CD4-positive, alpha-beta memory T cell (primary cell): ENCODE results near the gene RNFT2. TPM values are rescaled to one million over a fixed set of nuclear protein-coding genes. Genes with fewer than 3 reads are reported as not detected.
"Not testable (repeated sequence)": the region's sequence is repeated elsewhere in the genome, so short reads cannot be mapped to it uniquely, and the experiment has no call there.

Experiments used
- CTCF ChIA-PET: fragments of 350-600 bp; sonication (Branson Sonifier 250); formaldehyde crosslinking; loops from one replicate; lab custom pipeline; 2021; ENCODE audit warnings: inconsistent platforms; ENCODE audit not compliant: partially characterized antibody; lab: Charles Lee
- POLR2A ChIA-PET: fragments of 350-600 bp; sonication (Branson Sonifier 250); formaldehyde crosslinking; loops from one replicate; lab custom pipeline; 2021; ENCODE audit not compliant: partially characterized antibody; lab: Charles Lee
- DNase-seq, 5 donors: peaks; one replicate each; pipeline versions ENCODE4 v3.0.0 to v3.0.0-alpha.2; 2020 to 2022; ENCODE audit warnings: mixed read lengths in 1 of 5
- H3K27ac ChIP-seq: one replicate; pipeline ENCODE4 v1.7.0; 2013; ENCODE audit warnings: low read depth, low read length
- H3K27me3 ChIP-seq: 2 replicates; pipeline ENCODE4 v1.7.0; 2013; ENCODE audit warnings: mild to moderate bottlenecking, low read length, moderate library complexity; ENCODE audit not compliant: insufficient read depth
- H3K36me3 ChIP-seq: 2 replicates; pipeline ENCODE4 v1.7.0; 2013; ENCODE audit warnings: mild to moderate bottlenecking, low read length, moderate library complexity; ENCODE audit not compliant: insufficient read depth
- H3K4me1 ChIP-seq: 2 replicates; pipeline ENCODE4 v1.7.0; 2013; ENCODE audit warnings: mild to moderate bottlenecking, low read length, moderate library complexity; ENCODE audit not compliant: insufficient read depth
- H3K4me3 ChIP-seq, 2 donors: one replicate each; pipeline ENCODE4 v1.7.0; 2013; ENCODE audit warnings: low read length in 2 of 2, mild to moderate bottlenecking in 1 of 2
- H3K9me3 ChIP-seq, 2 donors: one replicate each; pipeline ENCODE4 v1.7.0; 2013; ENCODE audit warnings: low read length in 2 of 2, control low read depth in 1 of 2; ENCODE audit not compliant: control insufficient read depth in 1 of 2
- H3K27ac Mint-ChIP-seq, 7 donors: one replicate each; pipeline ENCODE4 v1.8.0; 2020 to 2021; ENCODE audit warnings: mixed read lengths in 7 of 7, mild to moderate bottlenecking in 6 of 7, inconsistent platforms in 3 of 7, moderate library complexity in 3 of 7
- H3K27me3 Mint-ChIP-seq, 2 donors: one replicate each; pipeline ENCODE4 v1.8.0; 2020 to 2021; ENCODE audit warnings: mixed read lengths in 2 of 2
- H3K36me3 Mint-ChIP-seq, 2 donors: one replicate each; pipeline ENCODE4 v1.8.0; 2020 to 2021; ENCODE audit warnings: mixed read lengths in 2 of 2, inconsistent platforms in 1 of 2, mild to moderate bottlenecking in 1 of 2
- H3K4me1 Mint-ChIP-seq, 4 donors: one replicate each; pipeline ENCODE4 v1.8.0; 2020 to 2021; ENCODE audit warnings: mixed read lengths in 4 of 4, mild to moderate bottlenecking in 1 of 4
- H3K4me3 Mint-ChIP-seq, 8 donors: one replicate each; pipeline ENCODE4 v1.8.0; 2020 to 2021; ENCODE audit warnings: mixed read lengths in 8 of 8, mild to moderate bottlenecking in 7 of 8, moderate library complexity in 6 of 8, inconsistent platforms in 3 of 8
- H3K9me3 Mint-ChIP-seq, 8 donors: one replicate each; pipeline ENCODE4 v1.8.0; 2020 to 2021; ENCODE audit warnings: mixed read lengths in 8 of 8, mild to moderate bottlenecking in 5 of 8, inconsistent platforms in 3 of 8, moderate library complexity in 1 of 8
- intact Hi-C: fragments of 100-400 bp; cut with micrococcal nuclease; formaldehyde crosslinking; loops from one replicate; pipeline ENCODE4 v1.15.1; 2023
- polyA plus RNA-seq, 2 donors: library from polyadenylated mRNA; unstranded; fragments of 300-500 nt; fragmentation: Illumina TruSeq; gene quantifications; one replicate each; pipeline ENCODE4 v1.2.3, GENCODE V29; 2021
- total RNA-seq, 2 experiments: library from RNA; stranded (reverse); gene quantifications; one replicate each; pipeline ENCODE4 v1.2.3, GENCODE V29; 2021

RNFT2 gene
- total and polyA plus RNA-seq, 4 experiments from 2014 or later, result 0.88 to 5.9 (median 3.1) TPM

DNA sequence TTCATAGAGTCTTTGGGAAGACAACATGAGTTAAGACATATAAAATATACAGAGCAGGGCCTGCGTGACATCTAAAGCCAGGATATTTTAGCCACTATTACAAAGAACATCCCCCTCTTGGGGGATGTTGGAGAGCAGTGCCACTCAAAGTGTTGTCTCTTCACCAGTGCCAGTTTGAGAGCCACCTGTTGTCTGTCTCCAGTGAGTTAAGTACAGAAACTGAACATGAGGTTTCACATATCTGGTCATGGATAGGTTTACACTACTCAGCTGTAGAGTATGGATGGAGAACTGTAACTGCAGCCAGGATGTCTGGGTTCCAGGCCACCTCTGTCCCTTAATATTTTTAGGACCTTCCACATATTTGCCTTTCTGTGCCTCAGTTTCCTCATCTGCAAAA lies 39.1 kb downstream of the RNFT2 start:
- intact Hi-C loops, result no loop called here
- no peaks in the 10 kb centered on the region for H3K27me3 ChIP-seq
- Mint-ChIP-seq H3K9me3 (peaks cover 0 to 2% (median 0%) of the 10 kb centered on the region in 8 donors), H3K36me3 (peaks cover 8 to 25% of the 10 kb centered on the region in 2 donors), H3K27me3 (no peaks in the 10 kb centered on the region), H3K27ac (no peak overlapping the region), H3K4me3 (no peak overlapping the region), H3K4me1 (no peaks in the 10 kb centered on the region)
- no peaks in the 10 kb centered on the region for H3K4me1 ChIP-seq
- ChIA-PET POLR2A (no interaction called here), CTCF (no interaction called here)
- no peak overlapping the region for H3K27ac ChIP-seq
- no peak overlapping the region for H3K4me3 ChIP-seq
- no peaks in the 10 kb centered on the region for H3K36me3 ChIP-seq
- no peak for DNase-seq
- H3K9me3 ChIP-seq, result no peaks in the 10 kb centered on the region

DNA sequence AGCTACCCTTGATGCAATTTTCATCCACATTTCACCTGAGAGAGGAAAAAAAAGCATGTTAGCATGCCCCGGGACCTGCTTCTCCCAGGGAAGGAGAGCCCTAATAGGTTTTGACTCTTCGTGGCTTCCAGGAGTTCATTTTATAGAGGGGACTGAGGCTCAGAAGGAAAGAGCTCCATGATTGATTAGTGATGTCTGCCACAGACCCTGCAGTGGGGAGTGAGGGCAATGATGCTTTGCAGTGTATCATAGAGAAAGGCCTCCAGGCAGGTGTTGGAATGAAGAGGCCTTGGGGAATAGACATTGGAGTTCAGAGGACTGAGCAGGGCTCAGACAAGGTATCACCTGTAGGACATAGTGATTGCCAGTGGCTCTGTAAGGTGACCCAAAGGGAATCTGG lies 41.5 kb downstream of the RNFT2 start:
- H3K27ac Mint-ChIP-seq, result no peak overlapping the region
- H3K4me1 Mint-ChIP-seq, result no peaks in the 10 kb centered on the region
- intact Hi-C loops, result no loop called here
- Histone ChIP-seq H3K9me3 (no peaks in the 10 kb centered on the region), H3K4me3 (no peak overlapping the region), H3K36me3 (no peaks in the 10 kb centered on the region), H3K27ac (no peak overlapping the region), H3K27me3 (no peaks in the 10 kb centered on the region), H3K4me1 (no peaks in the 10 kb centered on the region)
- DNase-seq, result no peak
- peaks cover 13 to 27% of the 10 kb centered on the region in 2 donors for H3K36me3 Mint-ChIP-seq
- ChIA-PET CTCF (no interaction called here), POLR2A (no interaction called here)
- peaks cover 0 to 2% (median 0%) of the 10 kb centered on the region in 8 donors for H3K9me3 Mint-ChIP-seq
- H3K4me3 Mint-ChIP-seq, result no peak overlapping the region
- H3K27me3 Mint-ChIP-seq, result no peaks in the 10 kb centered on the region

DNA sequence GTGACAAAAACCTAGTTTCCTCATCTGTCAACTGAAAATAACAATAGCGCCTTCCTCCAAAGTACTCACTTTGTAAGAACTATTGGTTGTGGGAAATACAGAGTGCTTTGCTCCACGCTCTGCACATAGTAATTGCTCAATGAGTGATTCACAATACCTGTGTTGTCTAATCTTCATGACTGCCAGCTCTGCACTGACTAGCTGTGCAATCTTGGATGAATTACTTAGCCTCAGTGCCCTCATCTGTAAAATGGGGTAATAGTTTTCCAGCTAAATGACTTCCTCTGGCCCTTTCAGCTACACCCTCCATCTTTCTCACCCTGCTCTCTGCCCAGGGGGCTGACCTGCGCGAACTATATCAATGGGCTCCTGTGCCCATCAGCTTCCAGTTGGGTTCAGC lies 42.8 kb downstream of the RNFT2 start:
- CTCF ChIA-PET, result interaction anchor here (1.2 kb wide), 1 partner anchor 22 kb away, joined by 3 read pairs; no protein-coding TSS in a partner anchor
- Mint-ChIP-seq H3K9me3 (peaks cover 0 to 2% (median 0%) of the 10 kb centered on the region in 8 donors), H3K4me3 (no peak overlapping the region), H3K27me3 (no peaks in the 10 kb centered on the region), H3K36me3 (peaks cover 15 to 34% of the 10 kb centered on the region in 2 donors), H3K4me1 (no peaks in the 10 kb centered on the region), H3K27ac (peak overlapping the region in 1 of 7 donors; percentile 4)
- Histone ChIP-seq H3K4me1 (no peaks in the 10 kb centered on the region), H3K9me3 (no peaks in the 10 kb centered on the region), H3K27ac (no peak overlapping the region), H3K27me3 (no peaks in the 10 kb centered on the region), H3K36me3 (no peaks in the 10 kb centered on the region), H3K4me3 (no peak overlapping the region)
- no peak for DNase-seq
- intact Hi-C loops, result no loop called here
- POLR2A ChIA-PET, result no interaction called here

DNA sequence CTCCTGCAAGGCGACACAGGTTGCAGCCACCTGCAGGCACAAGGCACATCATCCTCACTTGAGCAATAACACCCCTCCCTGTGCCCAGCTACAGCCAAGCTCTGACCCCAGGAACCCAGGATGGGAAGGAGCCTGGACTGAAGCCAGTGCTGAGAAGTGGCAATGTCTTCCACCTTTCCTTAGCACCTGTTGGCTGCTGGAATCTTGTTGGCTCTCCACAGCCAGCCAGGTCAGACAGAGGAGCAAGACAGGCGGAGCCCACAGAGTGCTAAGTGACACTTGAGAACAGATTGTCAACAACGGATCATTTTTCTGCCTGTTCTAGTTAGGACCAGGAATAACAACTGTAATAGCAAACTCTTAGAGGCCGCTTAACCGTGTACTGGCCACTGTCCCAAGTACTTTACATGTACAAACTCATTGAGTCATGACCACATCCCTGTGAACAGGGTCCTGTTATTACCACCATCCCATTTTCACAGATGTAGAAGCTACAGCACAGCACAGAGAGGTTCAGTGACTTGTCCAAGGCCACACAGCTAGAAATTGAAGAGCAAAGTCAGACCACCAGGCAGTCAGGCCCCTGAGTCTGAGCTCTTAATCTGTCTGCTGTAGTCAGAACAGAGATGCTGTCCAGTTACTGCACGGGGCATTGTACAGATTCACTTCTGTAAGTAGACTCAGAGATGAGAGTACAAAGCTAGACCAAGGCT lies 45.6 kb downstream of the RNFT2 start:
- intact Hi-C loops, result no loop called here
- Mint-ChIP-seq H3K27ac (no peak overlapping the region), H3K4me3 (no peak overlapping the region), H3K9me3 (no peaks in the 10 kb centered on the region), H3K27me3 (no peaks in the 10 kb centered on the region), H3K36me3 (peaks cover 15 to 44% of the 10 kb centered on the region in 2 donors), H3K4me1 (no peaks in the 10 kb centered on the region)
- Histone ChIP-seq H3K9me3 (no peaks in the 10 kb centered on the region), H3K27ac (no peak overlapping the region), H3K4me1 (no peaks in the 10 kb centered on the region), H3K36me3 (no peaks in the 10 kb centered on the region), H3K27me3 (no peaks in the 10 kb centered on the region), H3K4me3 (no peak overlapping the region)
- DNase-seq, result no peak
- CTCF ChIA-PET, result interaction anchor here (1.0 to 1.9 kb wide), 2 partner anchors 21 to 143 kb away, joined by 3 to 4 read pairs; no protein-coding TSS in a partner anchor
- POLR2A ChIA-PET, result no interaction called here

DNA sequence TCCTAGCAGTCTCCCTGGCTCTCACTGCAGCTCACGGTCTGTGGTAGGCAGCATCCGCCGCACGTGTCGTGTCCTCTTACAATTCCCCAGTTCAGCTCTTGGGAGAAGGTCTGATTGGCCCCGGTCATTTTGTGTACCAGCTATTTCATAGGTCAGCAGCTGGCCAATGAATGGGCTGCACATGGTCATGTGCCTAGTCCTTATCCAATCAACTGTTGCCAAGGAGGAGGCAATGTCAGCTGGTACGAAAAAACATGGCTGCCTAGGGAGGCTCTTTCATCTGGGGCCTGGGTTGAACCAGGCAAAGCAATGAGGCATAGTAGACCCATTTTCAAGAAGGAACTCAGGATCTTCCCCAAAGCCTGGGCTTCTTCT lies 46.1 kb downstream of the RNFT2 start:
- Histone ChIP-seq H3K4me1 (no peaks in the 10 kb centered on the region), H3K4me3 (no peak overlapping the region), H3K36me3 (no peaks in the 10 kb centered on the region), H3K9me3 (no peaks in the 10 kb centered on the region), H3K27ac (no peak overlapping the region), H3K27me3 (no peaks in the 10 kb centered on the region)
- intact Hi-C loops, result no loop called here
- H3K4me3 Mint-ChIP-seq, result no peak overlapping the region
- ChIA-PET POLR2A (no interaction called here), CTCF (interaction anchor here (1.0 to 1.9 kb wide), 2 partner anchors 21 to 143 kb away, joined by 3 to 4 read pairs; no protein-coding TSS in a partner anchor)
- peaks cover 15 to 39% of the 10 kb centered on the region in 2 donors for H3K36me3 Mint-ChIP-seq
- H3K4me1 Mint-ChIP-seq, result no peaks in the 10 kb centered on the region
- H3K9me3 Mint-ChIP-seq, result no peaks in the 10 kb centered on the region
- H3K27me3 Mint-ChIP-seq, result no peaks in the 10 kb centered on the region
- H3K27ac Mint-ChIP-seq, result no peak overlapping the region
- no peak for DNase-seq

DNA sequence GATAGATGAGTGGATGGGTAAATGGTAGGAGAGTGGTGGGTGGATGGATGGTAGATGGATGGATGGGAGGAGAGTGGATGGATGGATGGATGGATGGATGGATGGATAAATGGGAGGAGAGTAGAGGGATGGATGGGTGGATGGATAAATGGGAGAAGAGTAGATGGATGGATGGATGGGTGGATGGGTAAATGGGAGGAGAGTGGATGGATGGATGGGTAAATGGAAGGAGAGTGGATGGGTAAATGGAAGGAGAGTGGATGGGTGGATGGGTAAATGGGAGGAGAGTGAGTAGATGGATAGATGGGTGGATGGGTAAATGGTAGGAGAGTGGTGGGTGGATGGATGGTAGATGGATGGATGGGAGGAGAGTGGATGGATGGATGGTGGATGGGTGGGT lies 51.4 kb downstream of the RNFT2 start:
- DNase-seq, H3K4me1 ChIP-seq, H3K27me3 Mint-ChIP-seq, H3K4me3 Mint-ChIP-seq, H3K27ac Mint-ChIP-seq, H3K4me3 ChIP-seq, CTCF ChIA-PET, H3K9me3 Mint-ChIP-seq, H3K4me1 Mint-ChIP-seq, H3K9me3 ChIP-seq, intact Hi-C loops, H3K36me3 ChIP-seq, H3K27ac ChIP-seq, H3K27me3 ChIP-seq: not testable (repeated sequence)
- peaks cover 3 to 17% of the 10 kb centered on the region in 2 donors for H3K36me3 Mint-ChIP-seq
- POLR2A ChIA-PET, result interaction anchor here (0.7 kb wide), 1 partner anchor 135 kb away, joined by 3 read pairs; no protein-coding TSS in a partner anchor

DNA sequence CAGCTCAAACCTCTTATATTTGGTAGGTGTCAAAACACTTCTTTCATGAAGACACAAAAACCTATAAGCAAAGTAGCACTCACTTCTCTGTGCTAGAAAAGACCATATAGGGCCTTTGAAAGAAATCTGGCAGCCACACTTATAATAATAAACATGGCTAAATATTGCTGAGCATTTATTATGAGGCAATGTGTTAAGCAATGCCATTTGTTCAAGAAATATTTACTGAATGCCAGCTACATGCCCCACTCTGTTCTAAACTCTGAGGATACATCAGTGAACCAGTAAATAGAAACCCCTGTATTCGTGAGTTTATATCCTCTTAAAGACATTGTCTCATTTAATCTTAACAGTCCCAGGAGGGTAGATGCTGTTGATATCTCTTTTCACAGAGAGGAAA lies 52.0 kb downstream of the RNFT2 start:
- no peak for DNase-seq
- H3K4me1 ChIP-seq, result no peaks in the 10 kb centered on the region
- H3K9me3 ChIP-seq, result no peaks in the 10 kb centered on the region
- intact Hi-C loops, result no loop called here
- POLR2A ChIA-PET, result interaction anchor here (0.7 kb wide), 1 partner anchor 135 kb away, joined by 3 read pairs; no protein-coding TSS in a partner anchor
- CTCF ChIA-PET, result no interaction called here
- Mint-ChIP-seq H3K36me3 (peaks cover 1 to 12% of the 10 kb centered on the region in 2 donors), H3K4me3 (no peak overlapping the region), H3K9me3 (no peaks in the 10 kb centered on the region), H3K27me3 (no peaks in the 10 kb centered on the region), H3K27ac (no peak overlapping the region), H3K4me1 (no peaks in the 10 kb centered on the region)
- H3K4me3 ChIP-seq, result no peak overlapping the region
- no peaks in the 10 kb centered on the region for H3K27me3 ChIP-seq
- H3K36me3 ChIP-seq, result no peaks in the 10 kb centered on the region
- H3K27ac ChIP-seq, result no peak overlapping the region
